Parathyroid adenoma (tissue), 2 donors: Measurements from ENCODE around the gene CNOT4.
"Not testable (repeated sequence)": the region's sequence is repeated elsewhere in the genome, so short reads cannot be mapped to it uniquely, and the experiment has no call there.

Experiments used
- H2AFZ ChIP-seq: fragments of 300-600 bp; sonication (generic); one replicate; pipeline ENCODE4 v1.7.0; 2017; ENCODE audit warnings: antibody characterized with exemption, mild to moderate bottlenecking
- H3K27ac ChIP-seq: fragments of 300-600 bp; sonication (generic); one replicate; pipeline ENCODE4 v1.7.0; 2017
- H3K27me3 ChIP-seq: fragments of 300-600 bp; sonication (generic); one replicate; pipeline ENCODE4 v1.7.0; 2017; ENCODE audit warnings: low read length; ENCODE audit not compliant: control insufficient read depth, insufficient read depth
- H3K36me3 ChIP-seq: fragments of 300-600 bp; sonication (generic); one replicate; pipeline ENCODE4 v1.7.0; 2017; ENCODE audit warnings: low read length; ENCODE audit not compliant: control insufficient read depth, insufficient read depth
- H3K4me1 ChIP-seq: fragments of 300-600 bp; sonication (generic); one replicate; pipeline ENCODE4 v1.7.0; 2017; ENCODE audit warnings: control low read depth
- H3K4me2 ChIP-seq: fragments of 300-600 bp; sonication (generic); one replicate; pipeline ENCODE4 v1.7.0; 2017; ENCODE audit warnings: low read length
- H3K4me3 ChIP-seq: fragments of 300-600 bp; sonication (generic); one replicate; pipeline ENCODE4 v1.7.0; 2017; ENCODE audit warnings: low read depth, low read length
- H3K79me2 ChIP-seq: fragments of 300-600 bp; sonication (generic); one replicate; pipeline ENCODE4 v1.7.0; 2017; ENCODE audit warnings: control low read depth
- H3K9ac ChIP-seq: fragments of 300-600 bp; sonication (generic); one replicate; pipeline ENCODE4 v1.7.0; 2017; ENCODE audit warnings: mild to moderate bottlenecking
- H3K9me3 ChIP-seq: fragments of 300-600 bp; sonication (generic); one replicate; pipeline ENCODE4 v1.7.0; 2017; ENCODE audit warnings: low read length; ENCODE audit not compliant: control insufficient read depth
- TF ChIP-seq, protein P1 (sequence below): fragments of 300-600 bp; sonication (generic); IDR thresholded peaks from one replicate; pipeline ENCODE4 v1.7.0; 2017; ENCODE audit warnings: antibody characterized with exemption, mild to moderate bottlenecking
- donor health status: primary hyperparathyroidism.

Gene CNOT4

GRCh38 chr7:135510592-135511183 is 786 bp upstream of the CNOT4 start:
- H3K9me3 ChIP-seq = no peaks in the 10 kb centered on the region
- TF ChIP-seq, protein P1, sequence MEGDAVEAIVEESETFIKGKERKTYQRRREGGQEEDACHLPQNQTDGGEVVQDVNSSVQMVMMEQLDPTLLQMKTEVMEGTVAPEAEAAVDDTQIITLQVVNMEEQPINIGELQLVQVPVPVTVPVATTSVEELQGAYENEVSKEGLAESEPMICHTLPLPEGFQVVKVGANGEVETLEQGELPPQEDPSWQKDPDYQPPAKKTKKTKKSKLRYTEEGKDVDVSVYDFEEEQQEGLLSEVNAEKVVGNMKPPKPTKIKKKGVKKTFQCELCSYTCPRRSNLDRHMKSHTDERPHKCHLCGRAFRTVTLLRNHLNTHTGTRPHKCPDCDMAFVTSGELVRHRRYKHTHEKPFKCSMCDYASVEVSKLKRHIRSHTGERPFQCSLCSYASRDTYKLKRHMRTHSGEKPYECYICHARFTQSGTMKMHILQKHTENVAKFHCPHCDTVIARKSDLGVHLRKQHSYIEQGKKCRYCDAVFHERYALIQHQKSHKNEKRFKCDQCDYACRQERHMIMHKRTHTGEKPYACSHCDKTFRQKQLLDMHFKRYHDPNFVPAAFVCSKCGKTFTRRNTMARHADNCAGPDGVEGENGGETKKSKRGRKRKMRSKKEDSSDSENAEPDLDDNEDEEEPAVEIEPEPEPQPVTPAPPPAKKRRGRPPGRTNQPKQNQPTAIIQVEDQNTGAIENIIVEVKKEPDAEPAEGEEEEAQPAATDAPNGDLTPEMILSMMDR = no peak
- H2AFZ ChIP-seq = peak overlapping the region; percentile 77
- peaks cover 26% of the 10 kb centered on the region for H3K79me2 ChIP-seq
- no peak overlapping the region for H3K9ac ChIP-seq
- H3K4me3 ChIP-seq = peak overlapping the region; percentile 98
- peak overlapping the region; percentile 78 for H3K27ac ChIP-seq
- H3K36me3 ChIP-seq = no peaks in the 10 kb centered on the region
- H3K4me1 ChIP-seq = peaks cover 4% of the 10 kb centered on the region
- H3K27me3 ChIP-seq = no peaks in the 10 kb centered on the region
- peak overlapping the region; percentile 97 for H3K4me2 ChIP-seq

- H3K4me1 ChIP-seq = peaks cover 4% of the 10 kb centered on the region
- H3K79me2 ChIP-seq = peaks cover 34% of the 10 kb centered on the region
- H3K9me3 ChIP-seq = no peaks in the 10 kb centered on the region
- peak overlapping the region; percentile 94 for H3K4me2 ChIP-seq
- peak overlapping the region; percentile 77 for H2AFZ ChIP-seq
- TF ChIP-seq, protein P1 = no peak
- H3K9ac ChIP-seq = peak overlapping the region; percentile 15
- H3K4me3 ChIP-seq = peak overlapping the region; percentile 98
- no peaks in the 10 kb centered on the region for H3K27me3 ChIP-seq
- no peaks in the 10 kb centered on the region for H3K36me3 ChIP-seq
- H3K27ac ChIP-seq = peak overlapping the region; percentile 78
Observed at GRCh38 chr7:135509589-135509838, 388 bp downstream of the CNOT4 start.

DNA sequence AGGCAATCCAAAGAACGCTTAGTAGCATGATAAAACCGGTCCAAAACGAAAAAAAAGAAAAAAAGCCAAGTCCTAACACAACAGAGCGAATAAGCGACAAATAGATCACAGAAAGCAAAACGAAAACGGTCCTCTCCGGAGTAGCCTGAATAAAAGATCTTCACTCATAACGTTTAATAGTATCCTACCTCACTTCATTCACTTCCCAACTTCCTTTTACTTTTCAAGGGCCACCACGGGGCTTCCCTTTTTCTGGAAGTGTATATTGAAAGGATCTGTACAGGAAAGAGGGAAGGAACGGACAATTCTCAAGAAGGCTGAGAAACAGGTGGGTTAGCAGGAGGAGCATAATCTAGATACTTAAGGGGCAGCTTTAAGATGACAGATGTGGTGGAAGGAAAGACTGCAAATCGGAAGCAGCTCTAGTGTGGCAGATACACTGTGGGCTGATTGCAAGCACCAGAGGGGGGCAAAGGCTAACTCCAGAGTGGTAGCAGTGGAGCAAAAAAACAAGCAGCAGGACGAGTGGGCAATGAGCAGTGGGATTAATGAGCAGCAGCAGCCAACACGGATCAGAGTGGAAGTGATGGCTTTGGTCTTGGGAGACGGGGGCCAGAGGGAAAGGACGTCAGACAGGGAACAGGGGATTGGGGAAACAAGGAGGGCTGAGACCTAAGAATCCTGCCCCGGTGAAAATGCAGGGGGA is 866 bp downstream of the CNOT4 start:
- Histone ChIP-seq H2AFZ (peak overlapping the region; percentile 77), H3K79me2 (peaks cover 34% of the 10 kb centered on the region), H3K4me1 (peaks cover 4% of the 10 kb centered on the region), H3K27me3 (no peaks in the 10 kb centered on the region), H3K4me3 (peak overlapping the region; percentile 98), H3K9me3 (no peaks in the 10 kb centered on the region), H3K9ac (peak overlapping the region; percentile 15), H3K27ac (peak overlapping the region; percentile 78), H3K36me3 (no peaks in the 10 kb centered on the region), H3K4me2 (peak overlapping the region; percentile 94)
- TF ChIP-seq, protein P1 = no peak

DNA sequence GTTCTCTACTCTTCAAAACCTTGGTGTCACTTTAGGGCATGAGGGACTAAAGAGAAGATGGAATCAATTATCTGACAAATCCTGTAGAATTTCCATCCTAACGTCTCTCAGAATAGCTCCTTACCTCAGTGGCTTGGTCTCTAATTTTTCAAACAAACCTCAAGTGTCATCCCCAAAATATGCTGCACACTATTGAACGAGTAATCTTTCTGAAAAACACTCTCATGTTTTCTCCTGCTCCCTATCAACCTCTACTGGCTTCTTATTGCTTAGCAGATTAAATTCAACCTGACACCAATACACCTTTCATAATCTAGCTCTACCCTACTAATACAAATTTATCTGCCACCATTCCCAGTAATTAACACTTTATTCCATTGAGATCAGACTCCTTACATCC is 8.5 kb downstream of the CNOT4 start:
- Histone ChIP-seq H3K9me3 (no peaks in the 10 kb centered on the region), H3K9ac (no peak overlapping the region), H3K27ac (no peak overlapping the region), H3K4me3 (no peak overlapping the region), H3K4me2 (no peak overlapping the region), H3K36me3 (no peaks in the 10 kb centered on the region), H3K79me2 (peaks cover 62% of the 10 kb centered on the region), H2AFZ (no peak overlapping the region), H3K27me3 (no peaks in the 10 kb centered on the region), H3K4me1 (no peaks in the 10 kb centered on the region)
- TF ChIP-seq, protein P1 = no peak

- peaks cover 60% of the 10 kb centered on the region for H3K79me2 ChIP-seq
- H3K36me3 ChIP-seq = no peaks in the 10 kb centered on the region
- no peaks in the 10 kb centered on the region for H3K27me3 ChIP-seq
- TF ChIP-seq, protein P1 = no peak
- H3K9ac ChIP-seq = no peak overlapping the region
- H3K27ac ChIP-seq = no peak overlapping the region
- no peaks in the 10 kb centered on the region for H3K4me1 ChIP-seq
- no peaks in the 10 kb centered on the region for H3K9me3 ChIP-seq
- no peak overlapping the region for H3K4me3 ChIP-seq
- no peak overlapping the region for H2AFZ ChIP-seq
- no peak overlapping the region for H3K4me2 ChIP-seq
Observed at GRCh38 chr7:135499818-135500217, 10.1 kb downstream of the CNOT4 start.

- H3K36me3 ChIP-seq, H2AFZ ChIP-seq, H3K27me3 ChIP-seq, H3K9ac ChIP-seq, H3K4me3 ChIP-seq, H3K4me1 ChIP-seq, H3K9me3 ChIP-seq, H3K27ac ChIP-seq, H3K4me2 ChIP-seq: not testable (repeated sequence)
- H3K79me2 ChIP-seq = peaks cover 54% of the 10 kb centered on the region
Observed at GRCh38 chr7:135497161-135497560, 12.7 kb downstream of the CNOT4 start.
